Muscle layer of duodenum (tissue), 2 donors: ENCODE data around the gene KCNN1.
"Not testable (repeated sequence)": the region's sequence is repeated elsewhere in the genome, so short reads cannot be mapped to it uniquely, and the experiment has no call there.

Experiments used
- H3K27ac ChIP-seq: one replicate; pipeline ENCODE4 v1.7.0; 2013; ENCODE audit warnings: mild to moderate bottlenecking, low read length
- H3K27me3 ChIP-seq: one replicate; pipeline ENCODE4 v1.7.0; 2013; ENCODE audit warnings: low read depth, mild to moderate bottlenecking, control low read depth, low read length
- H3K36me3 ChIP-seq, 2 donors: one replicate each; pipeline ENCODE4 v1.7.0; 2013; ENCODE audit warnings: low read length in 2 of 2, control low read depth in 1 of 2, mild to moderate bottlenecking in 1 of 2; ENCODE audit not compliant: insufficient read depth in 2 of 2, control insufficient read depth in 1 of 2
- H3K4me1 ChIP-seq, 2 donors: one replicate each; pipeline ENCODE4 v1.7.0; 2013; ENCODE audit warnings: low read length in 2 of 2, mild to moderate bottlenecking in 2 of 2, control low read depth in 1 of 2, moderate library complexity in 1 of 2; ENCODE audit not compliant: insufficient read depth in 2 of 2, control insufficient read depth in 1 of 2
- H3K4me3 ChIP-seq, 2 donors: one replicate each; pipeline ENCODE4 v1.7.0; 2013; ENCODE audit warnings: low read length in 2 of 2, low read depth in 1 of 2, mild to moderate bottlenecking in 1 of 2
- H3K9me3 ChIP-seq, 2 donors: one replicate each; pipeline ENCODE4 v1.7.0; 2013; ENCODE audit warnings: low read length in 2 of 2, control low read depth in 1 of 2, mild to moderate bottlenecking in 1 of 2; ENCODE audit not compliant: control insufficient read depth in 1 of 2
- donor health status: healthy.

The KCNN1 gene

DNA sequence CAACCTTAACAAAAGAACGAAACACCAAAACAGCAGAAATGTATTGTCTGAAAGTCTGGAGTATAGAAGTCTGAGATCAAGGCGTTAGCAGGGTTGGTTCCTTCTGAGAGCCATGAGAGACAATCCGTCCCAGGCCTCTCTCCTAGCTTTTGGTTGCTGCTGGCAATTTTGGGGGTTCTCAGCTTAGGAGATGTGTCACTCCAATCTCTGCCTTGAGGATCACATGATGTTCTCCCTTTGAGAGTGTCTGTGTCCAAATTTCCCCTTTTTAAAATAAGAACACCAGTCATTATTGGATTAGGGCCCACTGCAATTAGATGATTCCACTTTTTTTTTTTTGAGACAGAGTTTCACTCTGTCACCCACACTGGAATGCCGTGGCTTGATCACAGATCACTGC lies 10.1 kb downstream of the KCNN1 start:
- H3K9me3 ChIP-seq = no peaks in the 10 kb centered on the region
- H3K4me1 ChIP-seq = no peaks in the 10 kb centered on the region
- no peak overlapping the region for H3K27ac ChIP-seq
- H3K36me3 ChIP-seq = no peaks in the 10 kb centered on the region
- peaks cover 3% of the 10 kb centered on the region for H3K27me3 ChIP-seq
- H3K4me3 ChIP-seq = no peak overlapping the region

- H3K4me1 ChIP-seq = no peaks in the 10 kb centered on the region
- H3K36me3 ChIP-seq = no peaks in the 10 kb centered on the region
- no peak overlapping the region for H3K4me3 ChIP-seq
- H3K27ac ChIP-seq = no peak overlapping the region
- H3K9me3 ChIP-seq = no peaks in the 10 kb centered on the region
- no peaks in the 10 kb centered on the region for H3K27me3 ChIP-seq
Observed at GRCh38 chr19:17977488-17977887, 10.6 kb downstream of the KCNN1 start.

GRCh38 chr19:17981611-17982010 lies 14.7 kb downstream of the KCNN1 start:
- Histone ChIP-seq H3K4me1 (no peaks in the 10 kb centered on the region), H3K27me3 (no peaks in the 10 kb centered on the region)

GRCh38 chr19:17982430-17982829 lies 15.5 kb downstream of the KCNN1 start:
- H3K36me3 ChIP-seq = no peaks in the 10 kb centered on the region
- no peak overlapping the region for H3K27ac ChIP-seq
- no peaks in the 10 kb centered on the region for H3K4me1 ChIP-seq
- no peaks in the 10 kb centered on the region for H3K27me3 ChIP-seq
- H3K9me3 ChIP-seq = no peaks in the 10 kb centered on the region
- H3K4me3 ChIP-seq = no peak overlapping the region

More at GRCh38 chr19:17981611-17982010, 14.7 kb downstream of the KCNN1 start:
- H3K4me3 ChIP-seq = no peak overlapping the region
- H3K27ac ChIP-seq = no peak overlapping the region
- H3K9me3 ChIP-seq = no peaks in the 10 kb centered on the region
- H3K36me3 ChIP-seq = no peaks in the 10 kb centered on the region

GRCh38 chr19:17985037-17985818 lies 18.3 kb downstream of the KCNN1 start:
- no peaks in the 10 kb centered on the region for H3K4me1 ChIP-seq
- no peak overlapping the region for H3K4me3 ChIP-seq
- no peaks in the 10 kb centered on the region for H3K36me3 ChIP-seq
- H3K27ac ChIP-seq = no peak overlapping the region
- H3K27me3 ChIP-seq = no peaks in the 10 kb centered on the region
- no peaks in the 10 kb centered on the region for H3K9me3 ChIP-seq

DNA sequence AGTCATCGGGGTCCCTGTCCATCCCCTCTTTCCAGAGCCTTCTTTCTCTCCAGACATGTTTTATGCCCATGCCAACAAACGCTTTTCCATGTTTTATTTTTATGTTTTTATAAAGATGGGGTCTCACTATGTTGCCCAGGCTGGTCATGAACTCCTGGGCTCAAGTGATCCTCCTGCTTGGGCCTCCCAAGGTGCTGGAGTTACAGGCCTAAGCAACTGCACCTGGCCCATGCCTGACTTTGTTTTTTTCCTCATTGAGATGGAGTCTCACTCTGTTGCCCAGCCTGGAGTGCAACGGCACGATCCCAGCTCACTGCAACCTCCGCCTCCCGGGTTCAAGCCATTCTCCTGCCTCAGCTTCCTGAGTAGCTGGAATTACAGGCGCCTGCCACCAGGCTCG lies 19.7 kb downstream of the KCNN1 start:
- H3K27ac ChIP-seq, H3K4me3 ChIP-seq, H3K36me3 ChIP-seq, H3K9me3 ChIP-seq, H3K27me3 ChIP-seq, H3K4me1 ChIP-seq: not testable (repeated sequence)

- H3K27ac ChIP-seq = no peak overlapping the region
- H3K4me3 ChIP-seq = no peak overlapping the region
- H3K36me3 ChIP-seq = no peaks in the 10 kb centered on the region
- no peaks in the 10 kb centered on the region for H3K27me3 ChIP-seq
- H3K9me3 ChIP-seq = no peaks in the 10 kb centered on the region
- no peaks in the 10 kb centered on the region for H3K4me1 ChIP-seq
Observed at GRCh38 chr19:17988161-17988560, 21.3 kb downstream of the KCNN1 start.

- Histone ChIP-seq H3K4me1 (no peaks in the 10 kb centered on the region), H3K27me3 (no peaks in the 10 kb centered on the region), H3K27ac (no peak overlapping the region), H3K4me3 (no peak overlapping the region), H3K9me3 (no peaks in the 10 kb centered on the region), H3K36me3 (no peaks in the 10 kb centered on the region)
Observed at GRCh38 chr19:17989425-17990094, 22.7 kb downstream of the KCNN1 start.

DNA sequence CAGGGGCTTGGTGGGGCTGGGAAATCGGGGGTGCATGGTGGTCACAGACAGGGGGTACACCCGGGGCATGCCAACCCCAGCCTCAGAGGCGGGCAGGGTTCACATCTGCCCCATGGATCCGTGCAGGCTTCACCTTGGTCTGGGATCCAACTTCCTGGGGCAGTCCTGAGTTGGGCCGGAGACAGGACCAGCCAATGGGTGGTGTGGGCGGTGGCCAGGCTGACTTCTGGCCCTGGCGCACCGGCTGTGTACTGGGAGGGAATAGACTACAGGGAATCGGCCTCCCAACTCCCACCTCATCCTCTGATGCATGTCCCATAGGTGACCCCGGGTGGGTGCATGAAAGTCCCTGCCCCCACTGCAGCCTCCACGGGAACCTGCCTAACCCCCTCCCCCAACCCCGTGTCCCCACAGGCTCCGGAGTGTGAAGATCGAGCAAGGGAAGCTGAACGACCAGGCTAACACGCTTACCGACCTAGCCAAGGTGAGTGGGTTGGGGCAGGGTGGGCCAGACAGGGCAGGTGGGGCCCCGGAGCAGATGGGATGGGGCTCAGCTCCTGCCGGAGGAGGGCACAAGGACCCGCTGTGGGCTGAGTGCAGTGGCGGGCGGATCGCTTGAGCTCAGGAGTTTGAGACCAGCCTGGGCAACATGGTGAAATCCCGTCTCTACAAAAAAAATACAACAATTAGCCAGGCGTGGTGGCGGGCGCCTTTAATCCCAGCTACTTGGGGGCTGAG lies 26.3 kb downstream of the KCNN1 start:
- H3K4me3 ChIP-seq = no peak overlapping the region
- H3K27ac ChIP-seq = no peak overlapping the region
- H3K27me3 ChIP-seq = no peaks in the 10 kb centered on the region
- H3K36me3 ChIP-seq = no peaks in the 10 kb centered on the region
- H3K9me3 ChIP-seq = no peaks in the 10 kb centered on the region
- no peaks in the 10 kb centered on the region for H3K4me1 ChIP-seq

DNA sequence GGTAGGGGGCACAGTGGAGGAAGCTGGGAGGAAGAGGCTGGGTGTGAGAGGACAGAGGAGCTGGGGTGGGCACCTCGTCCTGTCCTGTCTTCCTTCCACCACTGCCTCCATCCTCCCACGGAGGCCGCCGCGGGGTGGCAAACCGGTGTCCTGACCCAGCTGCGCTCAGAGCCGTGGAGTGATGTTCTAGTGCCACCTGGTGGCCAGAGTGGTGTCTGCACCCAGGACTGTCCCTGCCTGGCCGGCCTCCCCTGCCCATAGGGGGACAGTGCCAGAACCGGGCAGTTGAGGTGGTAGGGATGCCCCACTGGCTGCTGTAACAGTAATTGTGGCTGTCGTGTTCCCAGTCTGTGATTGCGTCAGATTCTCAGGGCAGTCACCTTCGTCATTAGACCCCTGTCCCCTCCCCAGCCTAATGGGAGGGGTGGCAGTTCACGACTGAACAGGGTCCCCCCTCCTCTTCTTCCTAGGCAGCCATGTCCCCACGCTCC lies 30.0 kb downstream of the KCNN1 start:
- Histone ChIP-seq H3K27me3 (no peaks in the 10 kb centered on the region), H3K4me3 (no peak overlapping the region), H3K27ac (no peak overlapping the region), H3K4me1 (peaks cover 0 to 2% of the 10 kb centered on the region in 2 donors), H3K9me3 (no peaks in the 10 kb centered on the region), H3K36me3 (no peaks in the 10 kb centered on the region)
